GM12878 (cell line): ENCODE results near the gene LRRIQ4. TPM values are rescaled to one million over a fixed set of nuclear protein-coding genes. Genes with fewer than 3 reads are reported as not detected.

Experiments
- ATAC-seq: fragments of 200-7000 bp; cut with Tn5 transposase; 3 replicates; pipeline ENCODE4 v1.9.1; 2020; ENCODE audit warnings: mild to moderate bottlenecking, moderate library complexity
- BruUV-seq: library from RNA; stranded (reverse); fragments of 400-500 nt; replicated peaks from 2 replicates; lab custom pipeline; 2021; lab: Mats Ljungman, UMichigan
- CTCF ChIA-PET: fragments of 300-600 bp; sonication (Branson Sonifier 250); formaldehyde crosslinking; extraction: SDS; loops from one replicate; lab custom pipeline; 2021; ENCODE audit warnings: inconsistent platforms; lab: Yijun Ruan, JAX
- POLR2A ChIA-PET: fragments of 350-600 bp; formaldehyde crosslinking; extraction: SDS; loops from one replicate; lab custom pipeline; 2021; ENCODE audit warnings: inconsistent platforms; lab: Charles Lee
- RAD21 ChIA-PET: fragments of 300-600 bp; sonication (Branson Sonifier 250); formaldehyde crosslinking; loops from one replicate; lab custom pipeline; 2023; ENCODE audit warnings: antibody characterized with exemption; ENCODE audit not compliant: unreplicated experiment; lab: Charles Lee
- SMC1A ChIA-PET: fragments of 300-600 bp; sonication (Branson Sonifier 250); formaldehyde crosslinking; loops from one replicate; lab custom pipeline; 2023; ENCODE audit not compliant: unreplicated experiment, uncharacterized antibody; lab: Charles Lee
- DNase-seq: peaks from one replicate; pipeline ENCODE4 v3.0.0-alpha.2; 2011; ENCODE audit warnings: low read depth, low spot score
- FAIRE-seq: peaks from 3 replicates; lab custom pipeline; 2011; peaks lifted over from hg19 to GRCh38; lab: Jason Lieb, UNC
- H2AFZ ChIP-seq: 2 replicates; pipeline ENCODE4 v1.6.0; 2011; ENCODE audit warnings: low read depth, low read length, control low read depth; ENCODE audit not compliant: control insufficient read depth
- H3K27ac ChIP-seq: 2 replicates; pipeline ENCODE4 v1.5.1; 2011; ENCODE audit warnings: control low read depth; ENCODE audit not compliant: control insufficient read depth, insufficient read depth
- H3K27me3 ChIP-seq, 2 experiments: replicated peaks in 1 of 2; 2 replicates each; pipeline versions ENCODE4 v1.6.0 to v1.6.1; 2011; ENCODE audit warnings: low read length in 1 of 2; ENCODE audit not compliant: control insufficient read depth in 2 of 2, insufficient read depth in 2 of 2
- H3K36me3 ChIP-seq, 2 experiments: 2 replicates each; pipeline ENCODE4 v1.5.1; 2011; ENCODE audit warnings: low read length in 1 of 2; ENCODE audit not compliant: control insufficient read depth in 2 of 2, insufficient read depth in 2 of 2
- H3K4me1 ChIP-seq: 2 replicates; pipeline ENCODE4 v1.6.1; 2011; ENCODE audit warnings: mild to moderate bottlenecking, low read length, moderate library complexity, mixed read lengths; ENCODE audit not compliant: control insufficient read depth, insufficient read depth
- H3K4me2 ChIP-seq: 2 replicates; pipeline ENCODE4 v1.6.0; 2011; ENCODE audit warnings: control low read depth; ENCODE audit not compliant: control insufficient read depth, insufficient read depth
- H3K4me3 ChIP-seq: fragments of 200-600 bp; sonication (generic); 2 replicates; pipeline ENCODE4 v1.5.1; 2016
- H3K79me2 ChIP-seq: 2 replicates; pipeline ENCODE4 v1.6.0; 2011; ENCODE audit warnings: low read length; ENCODE audit not compliant: control insufficient read depth, insufficient read depth
- H3K9ac ChIP-seq: 2 replicates; pipeline ENCODE4 v1.8.0; 2011; ENCODE audit warnings: low read length, control low read depth, mixed read lengths; ENCODE audit not compliant: control insufficient read depth, insufficient read depth
- H3K9me3 ChIP-seq: replicated peaks from 3 replicates; pipeline ENCODE4 v1.5.1; 2011; ENCODE audit warnings: mild to moderate bottlenecking, low read length; ENCODE audit not compliant: control insufficient read depth, insufficient read depth
- H4K20me1 ChIP-seq: 2 replicates; pipeline ENCODE4 v1.6.0; 2011; ENCODE audit not compliant: control insufficient read depth, insufficient read depth
- JUNB ChIP-seq: IDR thresholded peaks from 2 replicates; pipeline ENCODE4 v1.6.1; 2016; ENCODE audit warnings: antibody characterized with exemption, mild to moderate bottlenecking
- LARP7 ChIP-seq: fragments of 450-650 bp; IDR thresholded peaks from 2 replicates; pipeline ENCODE4 v1.6.1; 2017; ENCODE audit warnings: mild to moderate bottlenecking
- NR2F1 ChIP-seq: fragments of 450-650 bp; conservative IDR thresholded peaks from 2 replicates; pipeline ENCODE4 v1.6.1; 2017; ENCODE audit warnings: mild to moderate bottlenecking
- SUPT20H ChIP-seq: IDR thresholded peaks from 2 replicates; pipeline ENCODE4 v1.6.1; 2011; ENCODE audit warnings: low read depth, mild to moderate bottlenecking, low read length, moderate library complexity, borderline replicate concordance; ENCODE audit not compliant: control insufficient read depth
- USF2 ChIP-seq: IDR thresholded peaks from 2 replicates; pipeline ENCODE4 v1.6.1; 2011; ENCODE audit warnings: low read depth, low read length, improper control_type of control experiment, borderline replicate concordance
- ZNF274 ChIP-seq: IDR thresholded peaks from one replicate; pipeline ENCODE4 v1.8.0; 2011; ENCODE audit not compliant: insufficient read length, insufficient read depth
- WGBS: methylation state at CpG from one replicate; pipeline ENCODE4 v1.1.6; 2016; ENCODE audit warnings: low lambda C conversion rate; ENCODE audit not compliant: insufficient replicate concordance, insufficient coverage; ENCODE audit errors: missing lambda C conversion rate; 5-methylcytosine and 5-hydroxymethylcytosine counted together
- in situ Hi-C: fragments of 300-500 bp; cut with MboI; formaldehyde crosslinking; loops from 9 replicates; pipeline ENCODE4 v1.14.3; 2018; ENCODE audit warnings: mixed read lengths
- intact Hi-C: fragments of 100-400 bp; cut with micrococcal nuclease; formaldehyde crosslinking; loops from one replicate; pipeline ENCODE4 v1.14.2; 2022; ENCODE audit not compliant: unreplicated experiment
- polyA plus RNA-seq, 11 experiments: library from polyadenylated mRNA; depleted of rRNA in 4 of 11; unstranded in 6 of 11; stranded (reverse) in 5 of 11; fragments of >200 nt; fragmentation: Nextera tagmentation in 4 of 11; fragmentation: Illumina TruSeq in 1 of 11; extraction: Ambion mirVana in 4 of 11; extraction: Trizol in 1 of 11; gene quantifications; 1 replicate in 1 of 11; 2 replicates in 10 of 11; pipeline versions ENCODE4 v1.2.1 to v1.2.3, GENCODE V29; 2011 to 2016; ENCODE audit warnings: inconsistent platforms in 2 of 11, missing spikeins in 2 of 11, low read depth in 1 of 11
- total RNA-seq, 4 experiments: library from RNA; depleted of rRNA in 3 of 4; stranded (reverse); fragments of >200 nt in 3 of 4; fragmentation: Illumina TruSeq in 1 of 4; extraction: Trizol in 1 of 4; gene quantifications; 2 replicates each; pipeline versions ENCODE4 v1.2.1 to v1.2.3, GENCODE V29; 2013 to 2021

LRRIQ4 gene
- total and polyA plus RNA-seq, 10 of the 15 experiments (the other 5 are each of a cell fraction or from before 2014, with no cell fraction given) = 0.06 to 0.21 (median 0.14) TPM; not detected in 3

GRCh38 chr3:169847896-169848295, 35.2 kb downstream of the LRRIQ4 start:
- peaks cover 18% of the 10 kb centered on the region for H3K4me1 ChIP-seq
- ChIA-PET CTCF (interaction anchor here (1.1 kb wide), 1 partner anchor 15 kb away, joined by 4 read pairs; no protein-coding TSS in a partner anchor), POLR2A (no interaction called here), RAD21 (no interaction called here), SMC1A (no interaction called here)
- no peak overlapping the region for H3K4me2 ChIP-seq
- intact Hi-C loops = loop anchor here (5.0 kb wide), 1 partner anchor 209 kb away; no protein-coding TSS in a partner anchor
- in situ Hi-C loops = no loop called here
- H3K9ac ChIP-seq = no peak overlapping the region
- no peaks in the 10 kb centered on the region for H3K36me3 ChIP-seq
- H3K9me3 ChIP-seq = no peaks in the 10 kb centered on the region
- TF ChIP-seq USF2 (no peak), SUPT20H (no peak), ZNF274 (no peak), NR2F1 (no peak), JUNB (no peak)
- no peak for DNase-seq
- H4K20me1 ChIP-seq = no peaks in the 10 kb centered on the region
- no peaks in the 10 kb centered on the region for H3K79me2 ChIP-seq
- no TSS peak for BruUV-seq
- no peak overlapping the region for H2AFZ ChIP-seq
- H3K4me3 ChIP-seq = no peak overlapping the region
- ATAC-seq = no peak
- FAIRE-seq = no peak
- H3K27ac ChIP-seq = no peak overlapping the region
- WGBS = 78% methylated on average over 4 of the region's 4 CpGs
- peaks cover 0 to 4% of the 10 kb centered on the region in 2 experiments; a peak in 2 of 4 replicates for H3K27me3 ChIP-seq

DNA sequence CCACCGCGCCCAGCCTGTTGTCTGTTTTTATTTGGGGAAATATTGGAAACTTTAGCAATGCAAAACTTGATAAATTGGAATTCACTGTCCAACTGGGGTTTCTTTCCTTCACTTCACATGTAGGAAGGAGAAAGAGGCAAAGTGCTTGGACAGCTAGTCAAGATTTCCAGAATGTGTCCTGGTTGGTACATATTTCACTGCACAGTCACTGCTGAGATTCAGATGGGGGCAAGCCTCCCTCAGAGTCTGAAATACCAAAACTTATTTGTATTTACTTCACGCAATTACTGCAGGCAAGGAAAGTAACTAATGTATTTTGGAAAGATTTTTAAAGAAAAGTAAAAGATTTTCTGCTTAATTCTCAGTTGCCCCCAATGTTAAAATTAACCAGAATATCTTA, 36.1 kb downstream of the LRRIQ4 start:
- Histone ChIP-seq H3K9me3 (no peaks in the 10 kb centered on the region), H4K20me1 (no peaks in the 10 kb centered on the region), H3K79me2 (no peaks in the 10 kb centered on the region), H3K27ac (no peak overlapping the region), H3K4me2 (no peak overlapping the region), H3K36me3 (no peaks in the 10 kb centered on the region), H3K27me3 (peaks cover 0 to 2% of the 10 kb centered on the region in 2 experiments; a peak in 2 of 4 replicates), H3K9ac (no peak overlapping the region), H2AFZ (no peak overlapping the region), H3K4me1 (peaks cover 18% of the 10 kb centered on the region), H3K4me3 (no peak overlapping the region)
- WGBS = 98% methylated on average over 3 of the region's 3 CpGs
- intact Hi-C loops = loop anchor here (5.0 kb wide), 1 partner anchor 209 kb away; no protein-coding TSS in a partner anchor
- TF ChIP-seq LARP7 = no peak
- in situ Hi-C loops = no loop called here
- ChIA-PET CTCF (interaction anchor here (1.7 kb wide), 1 partner anchor 15 kb away, joined by 11 read pairs; no protein-coding TSS in a partner anchor), POLR2A (no interaction called here), SMC1A (interaction anchor here (0.5 kb wide), 1 partner anchor 114 kb away, joined by 4 read pairs; no protein-coding TSS in a partner anchor), RAD21 (no interaction called here)
- no TSS peak for BruUV-seq
- no peak for DNase-seq
- FAIRE-seq = no peak
- no peak for ATAC-seq
